NT2/D1 (cell line): ENCODE results near the gene N4BP2.

Source experiments
- YY1 ChIP-seq: IDR thresholded peaks from 2 replicates; pipeline ENCODE4 v1.6.1; 2011; ENCODE audit not compliant: insufficient read length, insufficient read depth
- ZNF274 ChIP-seq: IDR thresholded peaks from 2 replicates; pipeline ENCODE4 v1.6.1; 2011; ENCODE audit warnings: mild to moderate bottlenecking, low read depth, low read length

DNA sequence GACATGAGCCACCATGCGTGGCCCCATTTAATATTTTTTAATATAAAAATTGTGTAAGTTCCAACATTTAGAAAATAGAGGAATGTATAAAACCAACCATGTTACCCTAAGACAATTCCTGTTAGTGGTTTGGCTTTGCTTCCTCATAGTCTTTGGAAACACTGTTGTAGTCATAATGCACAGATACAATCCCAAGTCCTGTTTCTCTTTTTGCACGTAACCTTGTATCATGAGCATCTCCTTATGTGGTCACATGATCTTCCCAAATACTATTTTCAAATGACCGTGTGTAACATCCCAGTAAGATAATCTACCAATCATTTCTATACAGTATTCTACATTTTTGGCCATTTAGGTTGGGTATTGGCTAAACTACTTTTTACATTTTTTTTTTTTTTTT, 126.3 kb downstream of the N4BP2 start:
- TF ChIP-seq YY1 (no peak), ZNF274 (no peak)
